GM15510 (cell line): ENCODE measurements around the gene RAB19.

Source experiments
- POLR2A ChIP-seq: IDR thresholded peaks from 3 replicates; pipeline ENCODE4 v1.6.1; 2011; ENCODE audit warnings: borderline replicate concordance; ENCODE audit not compliant: insufficient read length; ENCODE audit errors: extremely low read depth

The RAB19 gene, protein sequence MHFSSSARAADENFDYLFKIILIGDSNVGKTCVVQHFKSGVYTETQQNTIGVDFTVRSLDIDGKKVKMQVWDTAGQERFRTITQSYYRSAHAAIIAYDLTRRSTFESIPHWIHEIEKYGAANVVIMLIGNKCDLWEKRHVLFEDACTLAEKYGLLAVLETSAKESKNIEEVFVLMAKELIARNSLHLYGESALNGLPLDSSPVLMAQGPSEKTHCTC

DNA sequence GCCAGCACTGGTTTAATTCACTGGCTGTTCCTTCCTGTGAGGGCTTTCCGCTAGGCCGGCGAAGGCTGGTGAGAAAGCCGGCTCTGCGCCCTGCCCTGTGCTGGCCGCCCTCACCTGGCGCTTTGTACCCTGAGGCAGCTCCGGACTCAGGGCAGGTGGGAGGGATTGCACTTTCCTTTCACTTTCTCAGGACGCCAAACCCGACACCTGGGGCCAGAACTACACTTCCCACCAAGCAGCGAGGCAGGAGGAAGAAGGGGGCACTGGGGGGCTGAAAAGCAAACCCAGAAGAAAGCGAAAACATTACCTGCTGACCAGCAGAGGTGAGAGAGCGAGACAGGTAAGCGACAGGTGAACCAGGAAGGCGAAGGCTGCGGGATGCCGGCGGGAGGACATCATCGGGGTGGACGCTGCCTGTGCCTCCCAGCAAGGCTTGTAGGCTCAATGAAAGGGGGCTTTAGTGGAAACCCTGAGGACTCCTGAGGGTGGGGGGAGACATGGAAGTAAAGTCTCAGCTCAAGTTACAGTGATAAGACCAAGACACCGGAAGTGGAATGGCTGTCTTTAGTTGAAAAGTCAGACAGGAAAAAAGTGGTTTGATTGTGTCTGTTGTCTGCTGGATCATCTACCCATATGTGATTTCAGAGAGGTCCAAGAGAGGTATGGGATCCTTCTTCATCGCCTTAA, at the start of gene RAB19:
Gene RAB19, plus strand, starts transcription at position 181 of the 687 bp plus-strand sequence. CDS start 3,589 bp downstream, outside the sequence.
- TF ChIP-seq POLR2A, result no peak

DNA sequence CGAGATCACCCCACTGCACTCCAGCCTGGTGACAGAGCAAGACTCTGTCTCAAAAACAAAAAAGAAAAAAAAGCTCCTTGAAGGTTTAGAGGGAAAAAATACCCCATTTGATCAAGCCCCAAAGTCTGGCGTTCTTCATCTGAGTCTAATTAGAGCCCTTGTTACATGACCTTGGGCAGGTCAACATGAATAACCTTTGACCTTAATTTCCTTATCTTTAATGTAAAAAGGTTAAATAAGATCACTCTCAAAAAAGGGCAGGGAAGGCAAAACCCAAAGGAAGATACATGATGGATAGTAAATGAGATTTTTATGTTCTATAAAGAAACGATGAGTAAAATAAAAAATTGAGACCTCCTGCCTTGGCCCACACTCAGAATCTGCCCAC, 45.8 kb upstream of the RAB19 start:
- TF ChIP-seq POLR2A, result no peak

DNA sequence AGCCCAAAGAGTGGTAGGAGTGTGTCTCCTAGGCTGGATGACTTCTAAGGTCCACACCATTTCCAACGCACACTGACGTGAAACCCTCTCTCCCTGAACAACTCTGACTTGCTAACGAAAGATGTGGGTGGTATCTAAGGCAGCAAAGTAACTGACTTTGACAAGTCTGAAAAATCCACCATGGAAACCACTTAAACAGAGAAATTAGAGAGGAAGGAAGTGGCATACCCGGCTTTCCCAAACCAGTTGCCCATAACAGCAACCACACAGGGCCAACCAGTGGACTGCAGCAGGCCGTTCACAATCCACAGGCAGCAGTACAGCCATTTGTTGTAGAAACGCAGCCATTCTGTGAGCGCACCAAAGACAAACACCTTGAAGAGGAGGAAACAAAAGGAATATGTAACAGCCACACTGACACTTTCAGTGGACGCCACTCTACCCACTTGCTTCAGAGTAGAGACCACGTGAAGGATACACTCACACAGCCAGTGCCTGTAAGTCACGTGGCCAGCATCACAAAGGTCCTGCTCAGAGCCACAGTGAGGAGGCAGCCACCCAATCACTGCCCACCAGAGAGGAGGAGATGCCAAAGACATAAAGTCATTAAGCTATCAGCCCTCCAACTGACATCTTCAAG, 45.3 kb upstream of the RAB19 start:
- no peak for TF ChIP-seq POLR2A

DNA sequence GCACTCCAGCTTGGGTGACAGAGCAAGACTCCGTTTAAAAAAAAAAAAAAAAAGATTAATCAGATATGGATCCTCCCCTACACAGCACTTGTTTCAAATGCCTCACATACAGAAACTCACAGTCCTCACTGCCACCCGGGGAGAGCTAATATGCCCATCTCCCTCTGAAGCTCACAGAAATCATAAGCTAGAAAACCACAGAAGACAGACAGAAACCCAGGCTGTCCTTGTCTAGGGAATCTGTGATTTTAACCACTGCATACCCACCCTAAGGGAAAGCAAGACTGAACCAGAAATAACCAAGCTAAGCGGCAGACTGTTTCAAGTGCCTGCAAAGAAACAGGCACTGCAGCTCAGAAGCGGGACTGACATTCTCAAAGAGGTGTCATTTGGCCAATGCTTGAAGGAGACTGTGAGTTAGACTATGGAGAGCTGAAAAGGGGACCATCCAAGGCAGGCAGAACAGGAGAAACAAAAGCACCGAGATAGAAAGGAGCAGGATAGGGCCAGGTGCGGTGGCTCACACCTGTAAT, 43.1 kb upstream of the RAB19 start:
- TF ChIP-seq POLR2A, result no peak

DNA sequence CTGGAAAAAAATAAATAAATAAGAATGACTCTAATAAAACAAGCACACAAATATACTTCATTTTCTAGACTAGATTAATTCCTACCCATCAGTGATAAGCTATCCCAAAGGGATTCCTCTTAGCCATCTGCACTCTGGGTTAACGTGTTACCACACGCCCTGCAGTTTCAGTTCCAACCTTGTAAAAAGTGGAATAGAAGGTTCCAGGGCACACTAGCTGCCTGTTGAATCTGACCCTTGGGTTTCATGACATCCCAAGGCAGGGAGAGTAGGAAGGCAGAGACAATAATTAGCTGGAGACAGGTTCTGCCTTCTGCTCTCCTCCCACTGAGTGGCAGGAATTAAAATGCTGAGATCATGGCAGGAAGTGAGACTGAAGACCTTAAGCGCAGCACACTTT, 39.0 kb upstream of the RAB19 start:
- TF ChIP-seq POLR2A, result no peak

DNA sequence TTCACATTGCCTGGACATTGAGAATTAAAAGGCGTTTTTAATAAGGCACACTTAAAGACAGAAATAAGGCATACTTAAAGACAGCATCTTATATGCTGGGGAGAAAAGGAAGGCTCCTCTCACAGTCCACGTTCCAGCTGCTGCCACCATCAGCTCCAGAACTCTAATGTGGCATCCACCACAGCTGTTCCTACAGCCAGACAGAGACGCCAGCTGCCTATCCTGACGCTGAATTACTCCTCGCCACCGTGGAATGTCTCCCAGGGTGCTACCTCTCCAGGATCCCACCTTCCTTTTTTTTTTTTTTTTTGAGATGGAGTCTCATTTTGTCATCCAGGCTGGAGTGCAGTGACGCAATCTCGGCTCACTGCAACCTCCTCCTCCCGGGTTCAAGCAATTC, 36.3 kb upstream of the RAB19 start:
- no peak for TF ChIP-seq POLR2A

DNA sequence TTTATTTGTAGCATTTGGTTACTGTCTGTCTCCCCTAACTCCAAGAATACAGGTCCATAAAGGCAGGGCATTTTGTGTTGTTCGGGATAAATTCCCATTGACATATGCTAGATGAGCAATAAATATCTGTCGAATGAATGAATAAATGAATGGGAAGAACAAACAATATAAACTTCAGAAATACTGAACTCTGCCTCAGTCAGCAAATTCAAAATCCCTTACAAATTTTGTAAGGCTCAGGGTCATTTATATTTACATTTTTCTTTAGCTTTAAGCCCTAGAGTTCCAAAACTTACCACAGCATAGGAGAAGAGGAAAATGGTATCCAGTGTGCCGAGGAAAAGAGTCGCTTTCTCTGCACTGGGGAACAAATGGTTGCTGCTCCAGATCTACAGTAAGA, 34.6 kb upstream of the RAB19 start:
- no peak for TF ChIP-seq POLR2A

DNA sequence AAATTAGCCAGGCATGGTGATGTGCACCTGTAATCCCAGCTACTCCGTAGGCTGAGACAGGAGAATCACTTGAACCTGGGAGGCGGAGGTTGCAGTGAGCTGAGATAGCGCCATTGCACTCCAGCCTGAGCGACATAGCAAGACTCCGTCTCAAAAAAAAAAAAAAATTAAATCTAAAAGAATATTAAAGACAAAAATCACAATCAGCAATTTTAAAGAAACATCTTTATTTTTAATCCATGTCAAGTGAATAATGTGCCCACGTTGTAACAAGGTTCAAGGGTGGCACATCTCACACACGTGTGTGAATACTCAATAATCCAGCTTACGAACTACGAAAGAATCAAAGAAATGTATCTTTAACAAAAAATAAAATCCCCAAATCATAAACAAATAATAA, 28.5 kb upstream of the RAB19 start:
- TF ChIP-seq POLR2A, result no peak

DNA sequence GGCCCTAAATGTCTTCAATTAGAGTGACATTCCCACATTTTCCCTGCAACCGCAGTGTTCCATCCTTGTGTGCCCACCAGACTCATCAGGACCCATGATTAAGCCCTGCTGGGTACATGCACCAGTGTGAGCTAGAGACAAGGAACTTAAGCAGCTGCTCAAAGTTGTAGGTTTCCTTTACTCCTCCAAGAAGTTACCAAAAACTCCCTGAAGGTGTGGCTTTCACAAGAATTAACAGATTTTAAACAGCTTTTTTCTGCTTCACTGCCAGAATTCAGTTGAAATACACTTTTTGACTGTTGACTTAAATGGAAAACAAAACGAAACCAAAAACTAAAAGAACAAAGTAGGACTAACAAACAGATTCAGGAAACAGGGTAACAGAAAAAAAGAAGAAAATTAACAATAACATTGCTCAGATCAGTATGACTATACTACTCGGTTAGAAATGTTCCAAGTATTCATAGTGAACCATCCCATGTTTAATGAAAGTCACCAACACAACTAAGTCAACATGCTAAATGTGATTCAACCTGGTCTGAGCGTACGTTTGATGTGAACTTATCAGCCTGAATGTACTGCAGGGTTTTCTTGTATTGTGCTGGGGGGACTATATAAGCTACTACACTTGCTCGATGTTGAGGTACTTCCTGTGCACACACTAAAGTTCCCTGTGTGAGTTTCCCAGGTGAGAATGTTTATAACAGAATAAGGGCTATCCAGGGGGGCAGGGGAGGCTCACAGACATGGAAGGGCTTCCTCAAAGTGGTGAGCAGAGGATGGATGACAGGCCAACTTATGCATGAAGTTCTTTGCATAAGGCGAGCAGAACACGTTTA, 27.7 kb upstream of the RAB19 start:
- TF ChIP-seq POLR2A, result no peak

DNA sequence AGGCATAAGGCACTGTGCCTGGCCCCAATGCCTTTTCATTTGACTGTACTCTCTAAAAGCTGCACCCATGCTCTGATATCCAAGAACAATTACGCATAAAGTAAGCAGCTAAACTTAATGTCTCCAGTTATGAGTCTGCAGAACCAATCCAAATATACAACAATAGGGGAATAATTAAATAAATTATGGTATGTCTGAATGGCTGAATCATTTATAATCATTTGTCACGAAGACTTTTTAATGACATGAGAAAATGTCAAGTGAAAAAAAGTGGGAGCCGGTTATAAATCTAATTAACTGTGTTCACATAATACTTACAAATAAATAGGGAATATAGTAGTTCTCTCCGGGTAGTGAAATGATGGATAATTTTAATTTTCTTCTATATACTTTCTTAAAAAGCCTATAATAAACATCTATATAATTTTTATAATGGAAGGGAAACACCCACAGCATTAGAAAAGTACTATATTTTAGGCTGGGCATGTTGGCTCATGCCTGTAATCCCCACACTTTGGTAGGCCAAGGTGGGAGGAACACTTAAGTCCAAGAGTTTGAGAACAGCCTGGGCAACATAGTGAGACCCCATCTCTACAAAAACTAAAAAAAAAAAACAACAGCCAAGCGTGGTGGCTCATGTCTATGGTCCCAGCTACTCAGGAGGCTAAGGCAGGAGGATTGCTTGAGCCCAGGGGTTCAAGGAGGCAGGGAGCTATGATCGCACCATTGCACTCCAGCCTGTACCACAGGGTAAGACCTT, 19.7 kb upstream of the RAB19 start:
- no peak for TF ChIP-seq POLR2A

DNA sequence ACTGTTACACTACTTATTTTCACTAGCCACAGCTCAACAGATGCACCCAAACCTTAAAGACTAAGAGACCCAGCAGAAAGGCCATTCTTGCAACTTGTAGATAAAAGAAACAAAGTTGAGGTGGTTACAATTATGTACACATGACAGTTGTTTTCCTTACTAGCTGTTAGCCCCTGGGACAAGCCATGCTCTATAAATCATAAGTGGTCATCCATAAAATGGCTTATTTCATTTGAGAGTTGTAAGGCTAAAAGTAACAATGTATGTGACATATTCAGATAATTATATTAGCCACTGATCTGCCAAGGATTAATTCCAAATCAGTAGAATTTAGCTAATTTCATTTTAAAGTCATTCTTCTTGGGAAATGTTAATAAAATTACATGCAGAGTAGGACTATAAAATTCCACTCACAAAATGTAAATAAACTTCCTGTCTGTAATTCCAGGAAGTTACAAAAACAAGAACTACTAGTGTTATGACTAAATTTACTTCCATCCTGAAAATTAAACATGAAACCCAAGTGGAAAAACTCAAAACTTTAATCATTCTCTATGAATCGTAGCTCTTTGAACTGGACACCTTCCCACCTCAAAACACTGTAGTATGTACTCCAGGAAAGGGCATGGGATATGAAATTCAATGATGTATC, 18.8 kb upstream of the RAB19 start:
- TF ChIP-seq POLR2A, result no peak

DNA sequence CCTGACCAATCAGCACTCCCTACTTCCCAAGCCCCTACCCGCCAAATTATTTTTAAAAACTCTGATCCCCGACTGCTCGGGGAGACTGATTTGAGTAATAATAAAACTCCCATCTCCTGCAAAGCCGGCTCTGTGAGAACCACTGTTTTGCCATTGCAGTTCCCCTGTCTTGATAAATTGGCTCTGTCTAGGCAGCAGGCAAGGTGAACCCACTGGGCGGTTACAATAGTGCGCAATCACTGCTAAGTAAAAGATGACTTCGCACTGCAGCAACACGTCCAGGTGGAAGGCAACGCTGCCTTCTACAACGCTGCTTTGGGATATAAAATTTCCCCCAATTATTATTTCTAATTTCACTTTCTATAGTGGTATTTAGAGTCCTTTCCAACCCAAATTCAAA, 14.4 kb upstream of the RAB19 start:
- no peak for TF ChIP-seq POLR2A

DNA sequence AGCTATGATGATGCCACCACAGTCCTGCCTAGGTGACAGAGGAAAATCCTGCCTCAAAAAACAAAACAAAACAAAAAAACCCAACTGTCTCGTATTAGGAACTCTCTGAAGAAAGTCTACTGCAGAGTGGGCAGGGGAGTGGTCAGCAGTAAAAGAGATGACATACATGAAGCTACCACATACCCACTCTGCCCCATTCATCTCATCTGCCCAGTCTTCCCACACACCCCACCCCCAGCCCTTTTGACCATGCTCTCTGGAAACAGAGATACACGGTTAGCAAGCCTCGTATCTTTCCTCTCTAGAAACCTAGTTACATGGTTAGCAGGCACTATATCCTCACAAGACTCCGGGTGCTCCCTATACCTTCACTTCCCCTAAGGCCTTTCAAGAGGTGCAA, 13.8 kb upstream of the RAB19 start:
- no peak for TF ChIP-seq POLR2A
